Thyroid gland (tissue), 4 donors: ENCODE data around the gene LSS. TPM values are rescaled to one million over a fixed set of nuclear protein-coding genes. Genes with fewer than 3 reads are reported as not detected.

Experiments used
- DNase-seq, 2 donors: peaks; one replicate each; pipeline ENCODE4 v3.0.0-alpha.2; 2019
- H3K27ac ChIP-seq, 3 donors: fragments of 200-600 bp; sonication (generic); 1 replicate in 2 of 3; 2 replicates in 1 of 3; pipeline ENCODE4 v1.5.1; 2016 to 2019; ENCODE audit warnings: mild to moderate bottlenecking in 1 of 3, moderate library complexity in 1 of 3
- H3K27me3 ChIP-seq: fragments of 200-600 bp; sonication (generic); one replicate; pipeline ENCODE4 v1.5.1; 2019
- H3K36me3 ChIP-seq, 2 donors: fragments of 200-600 bp; sonication (generic); one replicate each; pipeline ENCODE4 v1.5.1; 2016 to 2019
- H3K4me1 ChIP-seq, 2 donors: fragments of 200-600 bp; sonication (generic); one replicate each; pipeline ENCODE4 v1.5.1; 2017 to 2019
- H3K4me3 ChIP-seq, 3 donors: fragments of 200-600 bp; sonication (generic); replicated peaks in 1 of 3; 1 replicate in 2 of 3; 2 replicates in 1 of 3; pipeline ENCODE4 v1.5.1; 2016; ENCODE audit warnings: mild to moderate bottlenecking in 1 of 3
- H3K9me3 ChIP-seq: fragments of 200-600 bp; sonication (generic); one replicate; pipeline ENCODE4 v1.5.1; 2017
- CTCF ChIP-seq, 6 experiments: fragments of 200-600 bp in 3 of 6; fragments of 450-650 bp in 3 of 6; sonication (generic) in 3 of 6; IDR thresholded peaks; one replicate each; pipeline ENCODE4 v1.5.1; 2016 to 2019; ENCODE audit warnings: antibody characterized with exemption in 6 of 6, mild to moderate bottlenecking in 2 of 6, inconsistent platforms in 1 of 6, moderate library complexity in 1 of 6
- POLR2A ChIP-seq, 2 donors: fragments of 450-650 bp; IDR thresholded peaks; one replicate each; pipeline ENCODE4 v1.6.1; 2017; ENCODE audit warnings: antibody characterized with exemption in 2 of 2, mild to moderate bottlenecking in 2 of 2, moderate library complexity in 1 of 2
- WGBS, 2 donors: methylation state at CpG; one replicate each; pipeline ENCODE4 v1.1.5; 2017; 5-methylcytosine and 5-hydroxymethylcytosine counted together
- intact Hi-C: fragments of 100-400 bp; cut with DNase I; formaldehyde crosslinking; loops from one replicate; pipeline ENCODE4 v1.15.1; 2023
- total RNA-seq, 4 donors: library from RNA; depleted of rRNA; stranded (reverse); fragments of >200 nt; gene quantifications; one replicate each; pipeline ENCODE4 v1.2.3, GENCODE V29; 2016

The LSS gene
- total RNA-seq, 4 donors from 2014 or later = 31.4 to 57.7 (median 42.0) TPM

DNA sequence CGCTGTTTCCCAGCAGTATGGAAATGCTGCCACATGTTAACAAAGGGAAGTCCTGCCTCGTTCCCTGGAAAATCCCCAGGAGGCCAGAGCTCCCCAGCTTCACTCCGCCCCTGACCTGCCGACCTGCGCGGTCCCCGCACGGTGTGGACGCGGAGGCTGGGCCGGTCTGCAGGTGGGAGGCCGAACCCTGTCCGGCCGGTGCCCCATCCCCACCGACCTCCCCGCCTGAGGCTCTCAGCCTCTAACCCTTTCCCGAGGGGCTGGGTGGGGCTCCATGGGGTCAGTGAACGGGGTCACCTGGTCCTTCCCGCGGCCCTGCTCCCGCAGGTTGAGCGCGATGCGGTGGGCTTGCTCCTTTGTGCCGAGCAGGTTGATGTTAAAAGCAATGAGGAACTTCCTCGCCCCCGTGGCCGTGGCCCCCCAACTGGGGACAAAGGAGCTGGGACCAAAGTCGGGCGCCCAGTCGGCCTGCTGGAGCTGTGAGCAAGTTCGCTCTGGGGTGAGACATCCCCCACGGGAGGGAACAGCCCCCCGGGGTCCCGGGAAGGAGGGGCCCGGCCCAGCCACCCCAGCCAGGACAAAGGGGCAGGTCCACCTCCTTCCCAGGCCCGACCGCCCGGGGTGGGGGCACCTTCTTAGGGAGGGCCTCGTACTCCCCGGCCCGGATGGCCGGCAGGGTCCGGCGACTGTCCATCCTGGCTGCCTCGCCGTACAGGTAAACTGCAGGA, 77.1 kb downstream of the LSS start:
- Histone ChIP-seq H3K27me3 (no peaks in the 10 kb centered on the region), H3K9me3 (no peaks in the 10 kb centered on the region), H3K4me1 (peaks cover 10 to 11% of the 10 kb centered on the region in 2 donors), H3K4me3 (no peak overlapping the region), H3K27ac (no peak overlapping the region), H3K36me3 (no peaks in the 10 kb centered on the region)
- DNase-seq = peak in 1 of 2 donors; percentile 1
- intact Hi-C loops = no loop called here
- TF ChIP-seq CTCF (IDR thresholded peaks at IDR 0.05) (no peak), POLR2A (IDR thresholded peaks at IDR 0.05) (no peak)
- WGBS, 2 donors = 87 to 88% methylated on average over 14 to 26 of the region's 47 CpGs

GRCh38 chr21:46150491-46151121, 78.0 kb downstream of the LSS start:
- no peak overlapping the region for H3K4me3 ChIP-seq
- DNase-seq = peak in 1 of 2 donors; percentile 0

GRCh38 chr21:46150073-46150472, 78.5 kb downstream of the LSS start:
- peak in 1 of 2 donors; percentile 1 for DNase-seq
- no peak overlapping the region for H3K4me3 ChIP-seq
- peaks cover 10 to 11% of the 10 kb centered on the region in 2 donors for H3K4me1 ChIP-seq
- H3K27me3 ChIP-seq = no peaks in the 10 kb centered on the region
- H3K27ac ChIP-seq = no peak overlapping the region
- intact Hi-C loops = no loop called here
- TF ChIP-seq CTCF (IDR thresholded peaks at IDR 0.05) = no peak
- no peaks in the 10 kb centered on the region for H3K36me3 ChIP-seq
- WGBS, 2 donors = 79 to 83% methylated on average over 10 to 13 of the region's 19 CpGs
- no peaks in the 10 kb centered on the region for H3K9me3 ChIP-seq

More at GRCh38 chr21:46150491-46151121, 78.0 kb downstream of the LSS start:
- no peaks in the 10 kb centered on the region for H3K9me3 ChIP-seq
- H3K27me3 ChIP-seq = no peaks in the 10 kb centered on the region
- H3K27ac ChIP-seq = no peak overlapping the region
- H3K36me3 ChIP-seq = no peaks in the 10 kb centered on the region
- intact Hi-C loops = no loop called here
- TF ChIP-seq CTCF (IDR thresholded peaks at IDR 0.05) (no peak), POLR2A (IDR thresholded peaks at IDR 0.05) (no peak)
- WGBS, 2 donors = 89 to 92% methylated on average over 14 to 18 of the region's 24 CpGs
- peaks cover 10 to 11% of the 10 kb centered on the region in 2 donors for H3K4me1 ChIP-seq

DNA sequence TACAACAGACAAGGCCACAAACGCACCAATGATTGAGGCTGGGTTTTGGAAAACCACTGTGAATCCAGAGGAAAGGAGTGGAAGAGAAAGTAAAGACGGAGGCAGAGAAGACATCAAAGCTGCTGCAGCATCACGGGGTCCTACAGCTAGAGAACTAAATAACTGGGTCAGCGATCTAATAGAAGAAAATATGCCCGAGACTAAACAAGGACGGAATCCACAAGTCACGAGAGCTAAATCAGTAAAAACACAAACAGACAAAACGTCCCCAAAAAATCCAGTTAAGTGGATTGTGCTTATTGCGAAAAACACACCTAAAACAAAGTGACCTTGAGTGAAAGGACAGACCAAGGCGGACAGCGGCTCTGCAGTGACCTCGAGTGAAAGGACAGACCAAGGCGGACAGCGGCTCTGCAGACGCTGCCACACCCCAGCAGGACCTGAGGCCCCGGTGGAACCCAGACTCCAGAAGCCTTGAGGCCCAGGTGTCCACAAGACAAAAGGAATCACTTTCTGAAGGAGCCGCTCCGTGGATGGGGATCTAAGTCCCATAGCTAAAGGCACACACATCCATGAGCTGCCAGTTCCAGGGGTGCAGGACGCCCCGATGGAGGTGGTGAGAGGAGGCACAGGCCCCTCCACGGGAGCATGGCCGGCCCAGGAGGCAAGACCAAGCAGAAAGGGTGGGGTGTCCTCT, 79.2 kb downstream of the LSS start:
- H3K9me3 ChIP-seq = no peaks in the 10 kb centered on the region
- no peaks in the 10 kb centered on the region for H3K27me3 ChIP-seq
- no peak overlapping the region for H3K27ac ChIP-seq
- no peaks in the 10 kb centered on the region for H3K36me3 ChIP-seq
- no peak for TF ChIP-seq POLR2A (IDR thresholded peaks at IDR 0.05)
- no peak for TF ChIP-seq CTCF (IDR thresholded peaks at IDR 0.05)
- intact Hi-C loops = no loop called here
- 87 to 89% methylated on average over 22 of the region's 22 CpGs for WGBS, 2 donors
- peaks cover 10 to 11% of the 10 kb centered on the region in 2 donors for H3K4me1 ChIP-seq
- no peak overlapping the region for H3K4me3 ChIP-seq
- DNase-seq = peak in 1 of 2 donors; percentile 1
